ENCODE data around the gene MTOR.

MTOR gene

GRCh38 chr1:11216074-11216473 lies 46.3 kb downstream of the MTOR start:
- H3K9me3 Mint-ChIP-seq: no peaks in the 10 kb centered on the region
- no peaks in the 10 kb centered on the region for H3K4me1 Mint-ChIP-seq
- ATAC-seq (replicated peaks) (no peak), DNase-seq (no peak)
- no peak overlapping the region for H3K4me3 Mint-ChIP-seq
- no peaks in the 10 kb centered on the region for H3K27me3 Mint-ChIP-seq
- H3K36me3 Mint-ChIP-seq: peaks cover 59 to 76% of the 10 kb centered on the region in 2 donors
- no peak overlapping the region for H3K27ac Mint-ChIP-seq

- Mint-ChIP-seq H3K36me3 (peaks cover 60 to 80% of the 10 kb centered on the region in 2 donors), H3K4me3 (no peak overlapping the region), H3K27me3 (no peaks in the 10 kb centered on the region), H3K27ac (no peak overlapping the region), H3K9me3 (no peaks in the 10 kb centered on the region), H3K4me1 (no peaks in the 10 kb centered on the region)
- no peak for ATAC-seq (replicated peaks)
- no peak for DNase-seq
Measured at GRCh38 chr1:11215381-11216005, 46.9 kb downstream of the MTOR start.

- no peak overlapping the region for H3K27ac Mint-ChIP-seq
- H3K27me3 Mint-ChIP-seq: no peaks in the 10 kb centered on the region
- no peaks in the 10 kb centered on the region for H3K9me3 Mint-ChIP-seq
- H3K36me3 Mint-ChIP-seq: peaks cover 58 to 78% of the 10 kb centered on the region in 2 donors
- H3K4me3 Mint-ChIP-seq: no peak overlapping the region
- no peak for ATAC-seq (replicated peaks)
- H3K4me1 Mint-ChIP-seq: no peaks in the 10 kb centered on the region
- no peak for DNase-seq
Measured at GRCh38 chr1:11214698-11215380, 47.5 kb downstream of the MTOR start.

GRCh38 chr1:11211925-11212587 lies 50.3 kb downstream of the MTOR start:
- H3K4me1 Mint-ChIP-seq: no peaks in the 10 kb centered on the region
- no peak for DNase-seq
- no peak for ATAC-seq (replicated peaks)
- H3K4me3 Mint-ChIP-seq: no peak overlapping the region
- peak overlapping the region; percentile 27 for H3K27ac Mint-ChIP-seq
- peaks cover 40 to 76% of the 10 kb centered on the region in 2 donors for H3K36me3 Mint-ChIP-seq
- H3K9me3 Mint-ChIP-seq: no peaks in the 10 kb centered on the region
- H3K27me3 Mint-ChIP-seq: no peaks in the 10 kb centered on the region

- ATAC-seq (replicated peaks) (no peak), DNase-seq (no peak)
- no peaks in the 10 kb centered on the region for H3K27me3 Mint-ChIP-seq
- H3K36me3 Mint-ChIP-seq: peaks cover 35 to 75% of the 10 kb centered on the region in 2 donors
- no peaks in the 10 kb centered on the region for H3K4me1 Mint-ChIP-seq
- no peak overlapping the region for H3K4me3 Mint-ChIP-seq
- H3K27ac Mint-ChIP-seq: no peak overlapping the region
- H3K9me3 Mint-ChIP-seq: no peaks in the 10 kb centered on the region
Measured at GRCh38 chr1:11211461-11211860, 50.9 kb downstream of the MTOR start.

GRCh38 chr1:11207898-11208611 lies 54.3 kb downstream of the MTOR start:
- no peaks in the 10 kb centered on the region for H3K9me3 Mint-ChIP-seq
- no peak for ATAC-seq (replicated peaks)
- no peaks in the 10 kb centered on the region for H3K27me3 Mint-ChIP-seq
- peaks cover 26 to 67% of the 10 kb centered on the region in 2 donors for H3K36me3 Mint-ChIP-seq
- H3K4me3 Mint-ChIP-seq: no peak overlapping the region
- H3K27ac Mint-ChIP-seq: no peak overlapping the region
- no peak for DNase-seq
- H3K4me1 Mint-ChIP-seq: no peaks in the 10 kb centered on the region

GRCh38 chr1:11204396-11205190 lies 57.8 kb downstream of the MTOR start:
- Mint-ChIP-seq H3K36me3 (peaks cover 16 to 50% of the 10 kb centered on the region in 2 donors), H3K27me3 (no peaks in the 10 kb centered on the region), H3K9me3 (no peaks in the 10 kb centered on the region), H3K4me1 (no peaks in the 10 kb centered on the region), H3K4me3 (no peak overlapping the region), H3K27ac (no peak overlapping the region)
- no peak for DNase-seq
- no peak for ATAC-seq (replicated peaks)

GRCh38 chr1:11198851-11199594 lies 63.3 kb downstream of the MTOR start:
- Mint-ChIP-seq H3K27ac (no peak overlapping the region), H3K36me3 (peaks cover 48 to 60% of the 10 kb centered on the region in 2 donors)

GRCh38 chr1:11198257-11198656 lies 64.1 kb downstream of the MTOR start:
- no peaks in the 10 kb centered on the region for H3K27me3 Mint-ChIP-seq
- H3K27ac Mint-ChIP-seq: no peak overlapping the region
- no peak overlapping the region for H3K4me3 Mint-ChIP-seq
- ATAC-seq (replicated peaks) (no peak), DNase-seq (no peak)
- H3K4me1 Mint-ChIP-seq: no peaks in the 10 kb centered on the region
- H3K9me3 Mint-ChIP-seq: no peaks in the 10 kb centered on the region
- H3K36me3 Mint-ChIP-seq: peaks cover 43 to 61% of the 10 kb centered on the region in 2 donors

More at GRCh38 chr1:11198851-11199594, 63.3 kb downstream of the MTOR start:
- DNase-seq (no peak), ATAC-seq (replicated peaks) (no peak)
- no peak overlapping the region for H3K4me3 Mint-ChIP-seq
- H3K27me3 Mint-ChIP-seq: no peaks in the 10 kb centered on the region
- no peaks in the 10 kb centered on the region for H3K4me1 Mint-ChIP-seq
- no peaks in the 10 kb centered on the region for H3K9me3 Mint-ChIP-seq

- no peaks in the 10 kb centered on the region for H3K9me3 Mint-ChIP-seq
- ATAC-seq (replicated peaks) (no peak), DNase-seq (no peak)
- H3K4me3 Mint-ChIP-seq: no peak overlapping the region
- no peaks in the 10 kb centered on the region for H3K27me3 Mint-ChIP-seq
- peaks cover 41 to 60% of the 10 kb centered on the region in 2 donors for H3K36me3 Mint-ChIP-seq
- H3K4me1 Mint-ChIP-seq: no peaks in the 10 kb centered on the region
- no peak overlapping the region for H3K27ac Mint-ChIP-seq
Measured at GRCh38 chr1:11197359-11197758, 65.0 kb downstream of the MTOR start.

GRCh38 chr1:11196945-11197344 lies 65.4 kb downstream of the MTOR start:
- H3K4me1 Mint-ChIP-seq: no peaks in the 10 kb centered on the region
- no peaks in the 10 kb centered on the region for H3K27me3 Mint-ChIP-seq
- DNase-seq (no peak), ATAC-seq (replicated peaks) (no peak)
- no peak overlapping the region for H3K27ac Mint-ChIP-seq
- no peak overlapping the region for H3K4me3 Mint-ChIP-seq
- H3K36me3 Mint-ChIP-seq: peaks cover 45 to 64% of the 10 kb centered on the region in 2 donors
- H3K9me3 Mint-ChIP-seq: no peaks in the 10 kb centered on the region

GRCh38 chr1:11194407-11195176 lies 67.8 kb downstream of the MTOR start:
- DNase-seq (no peak), ATAC-seq (replicated peaks) (no peak)
- peaks cover 51 to 69% of the 10 kb centered on the region in 2 donors for H3K36me3 Mint-ChIP-seq
- no peaks in the 10 kb centered on the region for H3K9me3 Mint-ChIP-seq
- H3K4me1 Mint-ChIP-seq: no peaks in the 10 kb centered on the region
- no peak overlapping the region for H3K4me3 Mint-ChIP-seq
- no peaks in the 10 kb centered on the region for H3K27me3 Mint-ChIP-seq
- H3K27ac Mint-ChIP-seq: no peak overlapping the region

- no peak for DNase-seq
- Mint-ChIP-seq H3K27me3 (no peaks in the 10 kb centered on the region), H3K9me3 (no peaks in the 10 kb centered on the region), H3K4me3 (no peak overlapping the region), H3K4me1 (no peaks in the 10 kb centered on the region), H3K27ac (no peak overlapping the region), H3K36me3 (peaks cover 46 to 67% of the 10 kb centered on the region in 2 donors)
- ATAC-seq (replicated peaks): no peak
Measured at GRCh38 chr1:11193376-11193775, 69.0 kb downstream of the MTOR start.
